HG03469 (cell line): ENCODE results near the gene UGT3A1.
"Not testable (repeated sequence)": the region's sequence is repeated elsewhere in the genome, so short reads cannot be mapped to it uniquely, and the experiment has no call there.

Experiments used
- ATAC-seq: cut with Tn5 transposase; IDR thresholded peaks from one replicate; pipeline ENCODE4 v1.9.1; 2021; ENCODE audit warnings: mild to moderate bottlenecking, moderate library complexity, moderate number of reproducible peaks; ENCODE audit not compliant: unreplicated experiment

The UGT3A1 gene

GRCh38 chr5:35990520-35990919 is 670 bp downstream of the UGT3A1 start:
- no peak for ATAC-seq

GRCh38 chr5:35988529-35988928 is 2.7 kb downstream of the UGT3A1 start:
- ATAC-seq: no peak

- no peak for ATAC-seq
These were observed 3.4 kb downstream of the UGT3A1 start for GRCh38 chr5:35987776-35988175.

GRCh38 chr5:35979715-35980114 is 11.5 kb downstream of the UGT3A1 start:
- ATAC-seq: no peak

GRCh38 chr5:35976859-35977258 is 14.3 kb downstream of the UGT3A1 start:
- ATAC-seq: not testable (repeated sequence)

- no peak for ATAC-seq
These were observed 16.6 kb downstream of the UGT3A1 start for GRCh38 chr5:35974570-35974969.

- ATAC-seq: no peak
These were observed 19.3 kb downstream of the UGT3A1 start for GRCh38 chr5:35971878-35972210.

- ATAC-seq: no peak
These were observed 19.9 kb downstream of the UGT3A1 start for GRCh38 chr5:35971186-35971877.

- ATAC-seq: no peak
These were observed 27.8 kb downstream of the UGT3A1 start for GRCh38 chr5:35963381-35963843.

- no peak for ATAC-seq
These were observed 30.9 kb downstream of the UGT3A1 start for GRCh38 chr5:35960328-35960727.

GRCh38 chr5:35956429-35956828 is 34.8 kb downstream of the UGT3A1 start:
- ATAC-seq: no peak

GRCh38 chr5:35954175-35954574 is 37.0 kb downstream of the UGT3A1 start:
- no peak for ATAC-seq

- no peak for ATAC-seq
These were observed 44.1 kb downstream of the UGT3A1 start for GRCh38 chr5:35947085-35947484.

- no peak for ATAC-seq
These were observed 51.6 kb downstream of the UGT3A1 start for GRCh38 chr5:35939639-35940038.

- ATAC-seq: no peak
These were observed 52.5 kb downstream of the UGT3A1 start, which contains the start of gene CAPSL for GRCh38 chr5:35938568-35939227. Gene CAPSL, minus strand, starts transcription at chr5:35938622. Its CDS starts 17,502 bp downstream, at chr5:35921120.

GRCh38 chr5:35926389-35927051 is 64.7 kb downstream of the UGT3A1 start:
- ATAC-seq: no peak

GRCh38 chr5:35924950-35925722 is 66.1 kb downstream of the UGT3A1 start:
- ATAC-seq: no peak

GRCh38 chr5:35924122-35924949 is 66.9 kb downstream of the UGT3A1 start:
- no peak for ATAC-seq

GRCh38 chr5:35922468-35922867 is 68.7 kb downstream of the UGT3A1 start:
- ATAC-seq: no peak

- ATAC-seq: no peak
These were observed 69.3 kb downstream of the UGT3A1 start for GRCh38 chr5:35921930-35922329.
